A549 (cell line): ENCODE measurements around the gene MPPE1.

ENCODE experiments used
- CHD2 ChIP-seq: fragments of 150-350 bp; IDR thresholded peaks from 2 replicates; pipeline ENCODE4 v1.6.1; 2014; ENCODE audit warnings: low read length; ENCODE audit not compliant: partially characterized antibody
- CTCF ChIP-seq: fragments of >200 bp; sonication (Bioruptor Twin); formaldehyde crosslinking; IDR thresholded peaks from 3 replicates; pipeline ENCODE4 v1.5.1; 2016
- KDM5A ChIP-seq: fragments of 200-600 bp; sonication (generic); IDR thresholded peaks from 2 replicates; pipeline ENCODE4 v1.6.1; 2016; ENCODE audit warnings: antibody characterized with exemption, mild to moderate bottlenecking
- MAX ChIP-seq: IDR thresholded peaks from 2 replicates; pipeline ENCODE4 v1.6.1; 2012
- MAZ ChIP-seq: fragments of 150-350 bp; IDR thresholded peaks from 2 replicates; pipeline ENCODE4 v1.6.1; 2014; ENCODE audit warnings: antibody characterized with exemption, low read depth, low read length, borderline replicate concordance
- PHF8 ChIP-seq: fragments of 200-600 bp; sonication (generic); IDR thresholded peaks from 2 replicates; pipeline ENCODE4 v1.6.1; 2016; ENCODE audit warnings: low read depth, mild to moderate bottlenecking, antibody characterized with exemption, moderate library complexity, borderline replicate concordance
- TF ChIP-seq, protein P1 (sequence below): fragments of 450-650 bp; IDR thresholded peaks from 2 replicates; pipeline ENCODE4 v1.6.1; 2014; ENCODE audit warnings: antibody characterized with exemption

DNA sequence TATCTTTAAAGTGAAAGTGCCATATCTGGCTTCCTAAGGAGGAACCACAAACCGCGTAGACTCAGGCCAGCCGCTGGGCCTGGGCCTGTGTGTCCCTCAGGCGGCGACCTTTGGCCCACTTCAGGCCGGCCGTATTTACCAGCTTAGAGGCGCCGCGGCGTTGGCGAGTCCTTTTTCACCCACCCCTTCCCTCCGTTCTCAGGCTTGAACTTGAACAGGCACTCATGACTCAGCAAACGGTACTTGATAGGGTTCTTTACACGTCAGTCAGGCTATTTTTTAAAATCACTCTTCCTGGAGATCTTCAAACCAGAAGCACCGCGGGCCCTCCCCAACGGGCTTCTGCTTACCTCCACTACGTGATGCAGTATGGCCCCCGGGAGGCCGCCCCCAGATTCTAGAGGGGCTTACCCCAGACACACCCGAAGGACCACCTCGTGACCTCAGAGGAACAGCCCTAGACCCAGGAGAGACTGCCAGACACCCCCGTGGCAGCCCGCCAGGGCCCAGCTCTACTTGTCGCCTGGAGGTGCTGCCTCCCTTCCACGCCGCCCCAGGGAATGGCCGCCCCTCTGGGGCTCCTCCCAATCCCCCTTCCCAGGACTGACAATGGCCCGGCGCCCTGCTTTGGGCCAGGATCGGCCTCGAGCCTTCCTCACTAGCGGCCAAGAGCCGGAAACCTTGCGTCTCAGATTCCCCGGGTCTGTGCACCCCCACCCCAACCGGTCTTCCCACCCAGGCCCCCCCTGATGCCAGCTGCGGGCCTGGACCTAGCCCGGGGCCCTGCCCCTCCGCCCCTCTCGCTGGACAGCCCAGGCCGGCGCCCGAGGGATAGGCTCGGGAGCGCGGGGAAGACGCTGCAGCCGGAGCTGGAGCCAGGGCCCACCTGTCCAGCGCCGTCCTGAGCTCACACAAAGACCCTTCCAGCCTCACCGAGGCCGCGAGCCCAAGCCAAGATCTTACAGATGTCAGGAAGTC is 39.4 kb upstream of the MPPE1 start:
- no peak for TF ChIP-seq CHD2
- TF ChIP-seq CTCF = no peak
- TF ChIP-seq, protein P1, sequence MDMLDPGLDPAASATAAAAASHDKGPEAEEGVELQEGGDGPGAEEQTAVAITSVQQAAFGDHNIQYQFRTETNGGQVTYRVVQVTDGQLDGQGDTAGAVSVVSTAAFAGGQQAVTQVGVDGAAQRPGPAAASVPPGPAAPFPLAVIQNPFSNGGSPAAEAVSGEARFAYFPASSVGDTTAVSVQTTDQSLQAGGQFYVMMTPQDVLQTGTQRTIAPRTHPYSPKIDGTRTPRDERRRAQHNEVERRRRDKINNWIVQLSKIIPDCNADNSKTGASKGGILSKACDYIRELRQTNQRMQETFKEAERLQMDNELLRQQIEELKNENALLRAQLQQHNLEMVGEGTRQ = no peak
- peak; percentile 61 for TF ChIP-seq MAX
- TF ChIP-seq MAZ = 0 out of 2 replicates have a peak, but pooled peaks have one; percentile 9
- TF ChIP-seq PHF8 = no peak
- no peak for TF ChIP-seq KDM5A
